Measurements from ENCODE around the gene SSBP4. TPM values are rescaled to one million over a fixed set of nuclear protein-coding genes. Genes with fewer than 3 reads are reported as not detected.

The SSBP4 gene
- total and polyA plus RNA-seq, 2 donors (not counting 3 experiments of a cell fraction or from before 2014, with no cell fraction given), result 89.6 to 151 TPM

GRCh38 chr19:18399008-18399407, 20.2 kb upstream of the SSBP4 start:
- ChIA-PET POLR2A (interaction anchor here (1.5 kb wide), 1 partner anchor 13 kb away, joined by 4 read pairs; the partner anchor contains the start of gene GDF15), CTCF (interaction anchor here (1.1 to 3.2 kb wide), 5 partner anchors 8 to 49 kb away, joined by 7 to 24 read pairs (median 8); partner anchors contain the start of gene GDF15)
- no TSS peak for BruUV-seq (replicated peaks)
- Histone ChIP-seq H3K4me2 (ENCODE audit: insufficient read depth, low read length) (no peak overlapping the region), H3K9me1 (replicated peaks; ENCODE audit: control insufficient read depth, extremely low read depth, insufficient read depth, low read length) (no peaks in the 10 kb centered on the region), H3K4me3 (replicated peaks in 1 of 3; ENCODE audit: insufficient read depth in 1 of 3, low read depth in 1 of 3, low read length in 3 of 3) (no peak overlapping the region), H4K20me1 (replicated peaks; ENCODE audit: control insufficient read depth, extremely low read depth, insufficient read depth, low read length) (no peaks in the 10 kb centered on the region), H2AFZ (ENCODE audit: low read depth, low read length) (no peak overlapping the region), H3K9ac (replicated peaks; ENCODE audit: extremely low read depth, insufficient read depth, low read length) (no peak overlapping the region), H3K4me1 (ENCODE audit: control insufficient read depth, extremely low read depth, insufficient read depth, low read length) (no peaks in the 10 kb centered on the region), H3K79me2 (ENCODE audit: control insufficient read depth, insufficient read depth, low read length) (no peaks in the 10 kb centered on the region), H3K9me3 (replicated peaks; ENCODE audit: control insufficient read depth, insufficient read depth, low read length) (no peaks in the 10 kb centered on the region), H3K36me3 (ENCODE audit: control insufficient read depth in 2 of 2, extremely low read depth in 1 of 2, insufficient read depth in 2 of 2, low read length in 2 of 2) (no peaks in the 10 kb centered on the region), H3K27me3 (ENCODE audit: control insufficient read depth in 2 of 2, insufficient read depth in 2 of 2, low read length in 2 of 2) (no peaks in the 10 kb centered on the region), H3K27ac (ENCODE audit: insufficient read depth, low read depth, low read length) (no peak overlapping the region)
- dilution Hi-C loops (cut with MboI; ENCODE audit: extremely low pct_ligation_motif_present, low sequenced_read_pairs) (no loop called here), intact Hi-C loops (cut with micrococcal nuclease) (no loop called here)
- TF ChIP-seq GATA2 (IDR thresholded peaks at IDR 0.05; ENCODE audit: insufficient read depth, insufficient read length, low read depth, low read length) (no peak), POLR2A (IDR thresholded peaks at IDR 0.05; ENCODE audit: low read depth, low read length) (no peak), POLR2AphosphoS5 (IDR thresholded peaks at IDR 0.05; ENCODE audit: insufficient read depth, low read depth, low read length) (no peak), MYC (IDR thresholded peaks at IDR 0.05; ENCODE audit: low read depth, low read length) (no peak), MAX (IDR thresholded peaks at IDR 0.05; ENCODE audit: insufficient read depth, insufficient read length) (no peak), JUN (IDR thresholded peaks at IDR 0.05; ENCODE audit: borderline replicate concordance, insufficient read depth, insufficient read length, low read depth) (no peak), CTCF (IDR thresholded peaks at IDR 0.05; ENCODE audit: extremely low read depth in 1 of 2, insufficient read depth in 1 of 2, low read depth in 1 of 2, low read length in 2 of 2) (no peak), EZH2 (IDR thresholded peaks at IDR 0.05; ENCODE audit: borderline replicate concordance, low read depth, low read length, severe bottlenecking) (no peak), FOS (IDR thresholded peaks at IDR 0.05; ENCODE audit: borderline replicate concordance, insufficient read depth, low read length) (no peak)
- no peak for DNase-seq (ENCODE audit: low read depth, low spot score)
- no peak for FAIRE-seq
